ENCODE results near the gene TRIM72.
"Not testable (repeated sequence)": the region's sequence is repeated elsewhere in the genome, so short reads cannot be mapped to it uniquely, and the experiment has no call there.

TRIM72 gene

GRCh38 chr16:31256466-31256865 lies 42.5 kb downstream of the TRIM72 start:
- DNase-seq (ENCODE audit: low spot score) = no peak

GRCh38 chr16:31258366-31258765 lies 44.4 kb downstream of the TRIM72 start:
- no peak for DNase-seq (ENCODE audit: low spot score)

GRCh38 chr16:31260136-31260931 lies 46.4 kb downstream of the TRIM72 start:
- no peak for DNase-seq (ENCODE audit: low spot score)

GRCh38 chr16:31262084-31262483 lies 48.2 kb downstream of the TRIM72 start:
- no peak for DNase-seq (ENCODE audit: low spot score)

- no peak for DNase-seq (ENCODE audit: low spot score)
Observed at GRCh38 chr16:31265329-31266245, 51.7 kb downstream of the TRIM72 start.

GRCh38 chr16:31267332-31268032 lies 53.6 kb downstream of the TRIM72 start:
- no peak for DNase-seq (ENCODE audit: low spot score)

GRCh38 chr16:31268033-31268365 lies 54.1 kb downstream of the TRIM72 start:
- DNase-seq (ENCODE audit: low spot score) = no peak

- no peak for DNase-seq (ENCODE audit: low spot score)
Observed at GRCh38 chr16:31268891-31269290, 55.0 kb downstream of the TRIM72 start.

- DNase-seq (ENCODE audit: low spot score) = no peak
Observed at GRCh38 chr16:31269541-31269940, 55.6 kb downstream of the TRIM72 start.

GRCh38 chr16:31269973-31270372 lies 56.1 kb downstream of the TRIM72 start:
- DNase-seq (ENCODE audit: low spot score) = not testable (repeated sequence)

GRCh38 chr16:31270795-31271194 lies 56.9 kb downstream of the TRIM72 start:
- DNase-seq (ENCODE audit: low spot score) = no peak

- DNase-seq (ENCODE audit: low spot score) = no peak
Observed at GRCh38 chr16:31271621-31272190, 57.8 kb downstream of the TRIM72 start.

- no peak for DNase-seq (ENCODE audit: low spot score)
Observed at GRCh38 chr16:31273187-31273586, 59.3 kb downstream of the TRIM72 start.

GRCh38 chr16:31273676-31274075 lies 59.8 kb downstream of the TRIM72 start:
- no peak for DNase-seq (ENCODE audit: low spot score)

- no peak for DNase-seq (ENCODE audit: low spot score)
Observed at GRCh38 chr16:31274831-31275816, 61.2 kb downstream of the TRIM72 start.

- DNase-seq (ENCODE audit: low spot score) = no peak
Observed at GRCh38 chr16:31276600-31276999, 62.7 kb downstream of the TRIM72 start.

GRCh38 chr16:31277659-31278260 lies 63.8 kb downstream of the TRIM72 start:
- no peak for DNase-seq (ENCODE audit: low spot score)

GRCh38 chr16:31278853-31279252 lies 64.9 kb downstream of the TRIM72 start:
- not testable (repeated sequence) for DNase-seq (ENCODE audit: low spot score)

All from Ammon's horn (tissue), 1 donor.